BE2C (cell line): ENCODE results near the gene SS18L1.

Source experiments
- DNase-seq: peaks from one replicate; pipeline ENCODE4 v3.0.0-alpha.2; 2020
- H3K27me3 ChIP-seq: fragments of 250-450 bp; sonication (Bioruptor Pico); 2 replicates; pipeline ENCODE4 v1.5.1; 2020; ENCODE audit warnings: mild to moderate bottlenecking
- H3K36me3 ChIP-seq: fragments of 250-450 bp; sonication (Bioruptor Pico); 2 replicates; pipeline ENCODE4 v1.5.1; 2020; ENCODE audit warnings: mild to moderate bottlenecking
- H3K4me1 ChIP-seq: fragments of 250-450 bp; sonication (Bioruptor Pico); 2 replicates; pipeline ENCODE4 v1.5.1; 2020
- H3K4me3 ChIP-seq: 2 replicates; pipeline ENCODE4 v1.5.1; 2011; ENCODE audit warnings: low read depth, low read length
- H3K9me3 ChIP-seq: fragments of 250-450 bp; sonication (Bioruptor Pico); 2 replicates; pipeline ENCODE4 v1.5.1; 2020
- TF ChIP-seq, protein P1 (sequence below): IDR thresholded peaks from 2 replicates; pipeline ENCODE4 v1.5.1; 2012; ENCODE audit warnings: mild to moderate bottlenecking, low read depth, low read length

SS18L1 gene

DNA sequence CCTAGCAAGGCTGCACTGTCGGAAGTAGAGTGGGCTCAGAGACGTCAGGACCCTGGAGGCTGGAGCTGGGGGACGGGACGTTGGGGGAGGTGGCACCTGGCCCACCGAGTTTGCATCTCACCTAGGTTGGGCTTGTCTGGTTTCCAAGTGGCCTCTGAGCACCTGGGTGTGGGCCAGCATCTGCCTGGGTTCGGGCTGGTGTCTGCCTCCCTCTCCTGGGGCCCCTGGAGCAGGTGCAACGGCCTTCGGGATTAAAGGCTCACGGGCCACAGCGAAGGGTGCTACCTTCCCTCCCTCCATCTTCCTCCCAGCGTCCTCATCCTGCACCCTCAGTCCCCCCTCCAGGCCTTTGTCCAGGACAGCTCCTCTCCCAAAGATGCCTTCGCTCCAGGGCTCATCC, 70.5 kb downstream of the SS18L1 start:
- H3K27me3 ChIP-seq = no peaks in the 10 kb centered on the region; the same call in 1 of the 2 replicates
- TF ChIP-seq, protein P1, sequence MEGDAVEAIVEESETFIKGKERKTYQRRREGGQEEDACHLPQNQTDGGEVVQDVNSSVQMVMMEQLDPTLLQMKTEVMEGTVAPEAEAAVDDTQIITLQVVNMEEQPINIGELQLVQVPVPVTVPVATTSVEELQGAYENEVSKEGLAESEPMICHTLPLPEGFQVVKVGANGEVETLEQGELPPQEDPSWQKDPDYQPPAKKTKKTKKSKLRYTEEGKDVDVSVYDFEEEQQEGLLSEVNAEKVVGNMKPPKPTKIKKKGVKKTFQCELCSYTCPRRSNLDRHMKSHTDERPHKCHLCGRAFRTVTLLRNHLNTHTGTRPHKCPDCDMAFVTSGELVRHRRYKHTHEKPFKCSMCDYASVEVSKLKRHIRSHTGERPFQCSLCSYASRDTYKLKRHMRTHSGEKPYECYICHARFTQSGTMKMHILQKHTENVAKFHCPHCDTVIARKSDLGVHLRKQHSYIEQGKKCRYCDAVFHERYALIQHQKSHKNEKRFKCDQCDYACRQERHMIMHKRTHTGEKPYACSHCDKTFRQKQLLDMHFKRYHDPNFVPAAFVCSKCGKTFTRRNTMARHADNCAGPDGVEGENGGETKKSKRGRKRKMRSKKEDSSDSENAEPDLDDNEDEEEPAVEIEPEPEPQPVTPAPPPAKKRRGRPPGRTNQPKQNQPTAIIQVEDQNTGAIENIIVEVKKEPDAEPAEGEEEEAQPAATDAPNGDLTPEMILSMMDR = no peak
- no peak for DNase-seq

DNA sequence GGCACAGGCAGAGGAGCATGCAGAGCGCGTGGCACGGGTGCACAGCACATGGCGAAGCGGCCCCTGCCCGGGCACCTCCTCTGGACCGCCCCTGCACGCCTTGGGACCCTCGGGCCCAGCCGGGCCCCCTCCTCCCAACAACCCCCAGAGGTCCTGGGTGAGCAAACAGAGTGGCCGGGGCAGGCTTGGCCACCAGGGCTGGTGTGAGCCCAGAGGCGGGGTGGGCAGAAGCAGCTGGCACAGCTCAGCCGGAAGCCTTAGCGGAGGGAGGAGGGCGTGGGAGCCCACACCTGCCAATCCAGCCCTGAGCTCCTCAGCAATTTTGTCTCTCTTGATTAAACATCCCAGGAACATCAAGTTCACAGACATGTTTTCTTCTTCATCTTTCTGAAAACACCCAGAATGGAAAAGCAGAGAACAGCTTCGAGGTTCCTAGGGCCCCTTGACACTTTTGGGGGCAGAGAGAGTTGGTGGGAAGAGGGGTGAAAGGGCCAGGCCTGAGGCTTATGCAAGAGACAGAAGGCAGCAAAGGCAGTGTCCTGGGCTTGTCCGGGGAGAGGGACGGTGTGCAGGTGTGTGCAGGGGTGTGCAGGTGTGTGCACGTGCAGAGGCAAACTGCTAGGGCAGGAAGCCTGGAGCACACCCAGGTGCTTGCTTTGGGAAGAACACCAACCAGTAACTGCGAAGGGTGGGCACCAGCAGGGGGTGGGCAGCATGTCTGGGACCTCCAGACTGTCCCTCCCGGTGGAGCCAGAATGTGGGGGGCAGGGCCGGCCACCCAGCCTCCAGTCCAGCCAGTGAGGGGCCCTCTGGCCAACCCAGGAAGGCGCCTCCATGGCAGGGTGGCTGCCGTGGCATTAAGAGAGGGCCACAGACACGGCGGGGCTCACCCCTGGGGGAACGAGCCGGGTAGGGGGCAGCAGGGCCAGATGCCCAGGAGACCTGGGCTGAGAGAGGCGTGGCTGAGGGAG, 71.7 kb downstream of the SS18L1 start:
- Histone ChIP-seq H3K4me1 (peaks cover 3% of the 10 kb centered on the region), H3K9me3 (no peaks in the 10 kb centered on the region), H3K27me3 (peaks cover 3% of the 10 kb centered on the region), H3K36me3 (peaks cover 7% of the 10 kb centered on the region; the same call in 1 of the 2 replicates), H3K4me3 (no peak overlapping the region)
- TF ChIP-seq, protein P1 = no peak
- DNase-seq = no peak

More for the DNA sequence above, 70.5 kb downstream of the SS18L1 start:
- Histone ChIP-seq H3K4me1 (peaks cover 5% of the 10 kb centered on the region), H3K36me3 (peaks cover 7% of the 10 kb centered on the region; the same call in 1 of the 2 replicates), H3K9me3 (no peaks in the 10 kb centered on the region), H3K4me3 (no peak overlapping the region)

DNA sequence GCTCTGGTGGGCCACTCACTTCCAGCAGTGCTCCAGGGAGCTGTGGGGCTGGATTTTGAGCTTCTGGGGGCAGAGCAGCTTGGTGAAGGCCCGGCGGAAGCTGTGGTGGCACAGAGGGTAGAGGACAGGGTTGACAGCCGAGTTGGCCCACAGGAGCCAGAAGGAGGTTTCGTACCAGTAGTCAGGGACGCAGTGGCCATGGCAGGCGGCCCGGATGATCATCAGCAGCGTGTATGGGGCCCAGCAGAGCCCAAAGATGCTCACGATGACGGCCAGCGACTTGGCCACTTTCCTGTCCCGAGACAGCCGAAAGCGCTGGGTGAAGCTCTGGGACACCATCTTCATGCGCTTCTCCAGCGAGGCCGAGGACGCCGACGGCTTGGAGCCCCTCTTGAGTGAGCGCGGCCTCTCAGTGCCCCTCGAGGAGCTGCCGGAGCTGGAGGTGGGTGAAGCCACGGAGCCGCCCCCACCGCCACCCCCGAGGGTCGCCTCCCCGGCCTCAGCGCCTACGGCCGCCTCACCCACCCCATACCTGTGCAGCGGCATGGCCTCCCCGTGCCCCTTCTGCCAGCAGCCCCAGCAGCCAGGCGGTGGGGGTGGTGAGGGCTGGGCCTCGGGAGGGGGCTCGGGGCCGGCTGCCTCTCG, 72.5 kb downstream of the SS18L1 start:
- H3K27me3 ChIP-seq = peaks cover 11% of the 10 kb centered on the region

DNA sequence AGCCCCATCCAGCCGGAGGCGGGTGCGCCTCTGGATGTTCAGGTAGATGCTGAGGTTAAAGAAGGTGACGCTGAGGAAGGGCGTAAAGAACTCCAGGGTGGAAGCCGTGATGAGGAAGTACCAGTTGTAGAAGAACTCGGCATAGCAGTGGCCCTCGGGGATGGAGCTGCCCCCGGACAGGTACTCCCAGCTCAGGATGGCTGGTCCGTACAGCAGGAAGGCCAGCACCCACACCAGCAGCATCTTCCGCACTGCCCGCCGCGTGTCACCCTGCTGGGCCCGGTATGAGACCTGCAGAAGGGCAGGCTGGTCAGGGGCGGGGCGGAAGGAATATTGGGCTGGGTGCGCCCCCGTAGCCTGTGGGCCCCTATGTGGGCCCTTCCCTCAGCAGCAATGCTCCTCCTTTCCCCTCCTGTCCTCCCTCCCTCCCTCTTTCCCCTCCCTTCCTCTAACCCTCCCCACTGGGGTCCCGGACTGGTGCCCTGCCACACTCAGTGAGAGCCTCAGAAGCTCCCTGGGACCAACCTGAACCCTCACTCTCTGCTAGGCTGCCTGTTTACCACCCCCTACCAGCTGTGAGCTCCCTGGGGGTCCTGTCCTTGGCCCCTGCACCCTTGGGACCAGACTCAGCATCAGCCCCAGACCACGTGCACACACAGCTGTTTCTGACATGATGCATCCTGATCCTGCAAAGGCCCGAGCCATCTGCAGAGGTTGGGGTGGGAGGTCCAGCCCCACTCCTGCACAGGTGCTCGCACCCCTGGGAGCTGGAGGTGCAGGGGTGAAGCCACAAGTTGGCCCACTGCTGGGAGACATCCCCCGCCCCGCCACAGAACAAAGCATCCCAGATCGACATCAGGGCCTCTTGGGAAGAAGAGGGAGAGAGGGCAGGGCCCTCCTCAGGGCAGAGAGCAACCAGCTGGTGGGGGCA, 73.3 kb downstream of the SS18L1 start:
- Histone ChIP-seq H3K4me1 (peaks cover 9% of the 10 kb centered on the region), H3K27me3 (peaks cover 12% of the 10 kb centered on the region), H3K36me3 (peaks cover 7% of the 10 kb centered on the region; the same call in 1 of the 2 replicates), H3K9me3 (no peaks in the 10 kb centered on the region), H3K4me3 (no peak overlapping the region)
- TF ChIP-seq, protein P1 = no peak
- no peak for DNase-seq

More for the DNA sequence above, 72.5 kb downstream of the SS18L1 start:
- no peak for DNase-seq
- Histone ChIP-seq H3K9me3 (no peaks in the 10 kb centered on the region), H3K36me3 (peaks cover 7% of the 10 kb centered on the region; the same call in 1 of the 2 replicates), H3K4me3 (no peak overlapping the region), H3K4me1 (peaks cover 8% of the 10 kb centered on the region)
- TF ChIP-seq, protein P1 = no peak

DNA sequence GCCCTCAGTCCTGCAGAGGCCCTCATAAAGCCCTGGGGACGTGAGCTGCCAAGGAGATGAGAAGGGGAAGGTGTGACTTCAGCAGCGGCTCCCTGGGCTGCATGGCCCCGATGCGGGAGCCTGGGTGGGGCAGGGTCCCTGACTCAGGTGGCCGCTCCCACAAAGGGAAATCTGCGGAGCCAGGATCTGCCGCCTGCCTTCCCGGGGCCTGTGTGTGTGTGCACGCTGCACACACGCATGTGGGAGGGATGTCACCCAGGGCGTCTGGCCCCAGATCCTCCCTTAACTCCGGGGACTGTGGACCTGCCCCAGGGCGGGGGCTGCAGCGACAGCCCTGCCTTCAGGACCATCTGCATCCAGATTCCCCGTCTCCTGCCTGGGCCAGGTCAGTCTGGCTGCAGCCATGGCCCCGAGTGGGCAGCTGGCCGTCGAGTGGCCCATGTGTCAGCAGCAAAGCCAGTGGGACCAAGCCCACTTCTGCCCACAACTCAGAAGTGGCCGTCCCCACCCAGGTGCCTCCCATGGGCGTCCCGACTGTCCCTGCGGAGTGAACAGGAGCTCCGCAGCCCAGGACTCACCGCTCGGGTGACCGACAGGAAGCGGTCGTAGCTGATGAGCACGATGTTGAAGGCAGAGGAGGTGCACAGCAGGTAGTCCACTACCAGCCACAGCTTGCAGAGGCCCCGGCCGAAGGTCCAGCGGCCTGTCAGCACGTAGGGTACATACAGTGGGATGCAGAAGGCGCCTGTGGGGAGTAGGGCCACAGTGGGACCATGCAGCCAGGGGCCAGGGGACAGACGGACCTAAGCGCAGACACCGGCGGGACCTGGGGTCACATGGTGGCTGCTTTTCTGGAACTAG, 74.6 kb downstream of the SS18L1 start:
- TF ChIP-seq, protein P1 = no peak
- Histone ChIP-seq H3K36me3 (peaks cover 7% of the 10 kb centered on the region; the same call in 1 of the 2 replicates), H3K9me3 (no peaks in the 10 kb centered on the region), H3K27me3 (peaks cover 12% of the 10 kb centered on the region), H3K4me1 (peaks cover 9% of the 10 kb centered on the region), H3K4me3 (no peak overlapping the region; the same call in 1 of the 2 replicates)
- no peak for DNase-seq
